Thymus (tissue), 11 donors: Measurements from ENCODE around the gene SNUPN. TPM values are rescaled to one million over a fixed set of nuclear protein-coding genes. Genes with fewer than 3 reads are reported as not detected.

Experiments used
- DNase-seq, 9 donors: peaks; one replicate each; pipeline ENCODE4 v3.0.0-alpha.2; 2013; ENCODE audit warnings: low spot score in 9 of 9, low read depth in 6 of 9, missing footprints in 1 of 9
- H3K27ac ChIP-seq, 2 donors: one replicate each; pipeline ENCODE4 v1.5.1; 2013; ENCODE audit warnings: control low read depth in 1 of 2, low read depth in 1 of 2, low read length in 1 of 2, mild to moderate bottlenecking in 1 of 2, moderate library complexity in 1 of 2
- H3K27me3 ChIP-seq, 2 donors: one replicate each; pipeline ENCODE4 v1.5.1; 2013; ENCODE audit warnings: low read length in 1 of 2; ENCODE audit not compliant: control insufficient read depth in 2 of 2, insufficient read depth in 1 of 2
- H3K36me3 ChIP-seq, 2 donors: one replicate each; pipeline ENCODE4 v1.5.1; 2013; ENCODE audit warnings: low read length in 1 of 2, mild to moderate bottlenecking in 1 of 2, moderate library complexity in 1 of 2; ENCODE audit not compliant: control insufficient read depth in 2 of 2, insufficient read depth in 2 of 2
- H3K4me1 ChIP-seq, 2 donors: one replicate each; pipeline ENCODE4 v1.5.1; 2013; ENCODE audit warnings: low read length in 2 of 2; ENCODE audit not compliant: control insufficient read depth in 2 of 2, insufficient read depth in 2 of 2
- H3K4me3 ChIP-seq, 2 donors: one replicate each; pipeline ENCODE4 v1.5.1; 2013; ENCODE audit warnings: low read length in 2 of 2, control low read depth in 1 of 2, mild to moderate bottlenecking in 1 of 2
- H3K9me3 ChIP-seq, 2 donors: one replicate each; pipeline ENCODE4 v1.5.1; 2013; ENCODE audit warnings: low read length in 1 of 2, mild to moderate bottlenecking in 1 of 2; ENCODE audit not compliant: control insufficient read depth in 2 of 2, insufficient read depth in 1 of 2
- WGBS: extraction: QIAGEN DNeasy Blood & Tissue Kit; methylation state at CpG from one replicate; pipeline ENCODE4 v1.1.7; 2013; 5-methylcytosine and 5-hydroxymethylcytosine counted together
- polyA plus RNA-seq: library from polyadenylated mRNA; stranded (reverse); fragments of 200-250 nt; gene quantifications from one replicate; pipeline ENCODE4 v1.2.3, GENCODE V29; 2013
- total RNA-seq: library from RNA; stranded (reverse); fragments of 120-200 nt; gene quantifications from one replicate; pipeline ENCODE4 v1.2.4, GENCODE V29; 2013
- donor health status: healthy.

Gene SNUPN
- total and polyA plus RNA-seq, 2 donors: 22.2 to 26.7 TPM

- DNase-seq: no peak
- no peaks in the 10 kb centered on the region for H3K9me3 ChIP-seq
- no peak overlapping the region for H3K27ac ChIP-seq
- no peak overlapping the region for H3K4me3 ChIP-seq
- H3K36me3 ChIP-seq: no peaks in the 10 kb centered on the region
- H3K27me3 ChIP-seq: no peaks in the 10 kb centered on the region
- H3K4me1 ChIP-seq: no peaks in the 10 kb centered on the region
These were observed 70.8 kb downstream of the SNUPN start for GRCh38 chr15:75554717-75555116.

- H3K4me1 ChIP-seq: no peaks in the 10 kb centered on the region
- no peak overlapping the region for H3K4me3 ChIP-seq
- no peaks in the 10 kb centered on the region for H3K27me3 ChIP-seq
- H3K27ac ChIP-seq: no peak overlapping the region
- no peaks in the 10 kb centered on the region for H3K36me3 ChIP-seq
- no peaks in the 10 kb centered on the region for H3K9me3 ChIP-seq
- DNase-seq: no peak
These were observed 71.9 kb downstream of the SNUPN start for GRCh38 chr15:75553659-75554058.

DNA sequence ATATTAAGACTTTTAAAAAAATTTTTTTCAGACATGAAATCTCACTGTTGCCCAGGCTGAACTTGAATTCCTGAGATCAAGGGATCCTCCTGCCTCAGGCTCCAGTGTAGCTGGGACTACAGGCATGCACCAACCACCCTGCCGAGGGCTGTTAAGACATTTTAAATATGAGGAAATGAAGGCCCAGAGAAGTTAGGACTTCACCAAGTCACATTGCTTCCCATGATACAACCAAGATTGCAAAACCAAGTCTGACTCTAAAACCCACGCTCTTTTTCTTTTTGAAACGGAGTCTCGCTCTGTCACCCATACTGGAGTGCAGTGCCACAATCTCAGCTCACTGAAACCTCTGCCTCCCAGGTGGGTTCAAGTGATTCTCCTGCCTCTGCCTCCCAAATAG, 74.4 kb downstream of the SNUPN start:
- Histone ChIP-seq H3K27ac (no peak overlapping the region), H3K4me3 (no peak overlapping the region), H3K27me3 (no peaks in the 10 kb centered on the region), H3K36me3 (no peaks in the 10 kb centered on the region), H3K4me1 (no peaks in the 10 kb centered on the region), H3K9me3 (no peaks in the 10 kb centered on the region)
- WGBS: 95% methylated on average over 4 of the region's 4 CpGs
- DNase-seq: no peak

Other genes starting within 250 kb of the SNUPN start
- 23.6 TPM for gene SIN3A, start 174.0 kb downstream of the SNUPN start, total RNA-seq
- gene SIN3A, start 174.0 kb downstream of the SNUPN start, polyA plus RNA-seq: 18.4 TPM
- gene PTPN9, start 46.4 kb downstream of the SNUPN start, total RNA-seq: 12.1 TPM
- 12.3 TPM for gene PTPN9, start 46.4 kb downstream of the SNUPN start, polyA plus RNA-seq
- 81.5 TPM for gene IMP3, start 14.5 kb upstream of the SNUPN start, total RNA-seq
- 97.3 TPM for gene IMP3, start 14.5 kb upstream of the SNUPN start, polyA plus RNA-seq
- 4.3 TPM for gene SNX33, start 22.2 kb upstream of the SNUPN start, total RNA-seq
- 11.3 TPM for gene SNX33, start 22.2 kb upstream of the SNUPN start, polyA plus RNA-seq
- 1.5 TPM for gene CSPG4, start 87.1 kb upstream of the SNUPN start, total RNA-seq
- gene CSPG4, start 87.1 kb upstream of the SNUPN start, polyA plus RNA-seq: 4.9 TPM
- gene UBE2Q2, start 217.7 kb upstream of the SNUPN start, total RNA-seq: 24.2 TPM
- 56.5 TPM for gene UBE2Q2, start 217.7 kb upstream of the SNUPN start, polyA plus RNA-seq